ENCODE results near the gene ST6GALNAC2.

Gene ST6GALNAC2

DNA sequence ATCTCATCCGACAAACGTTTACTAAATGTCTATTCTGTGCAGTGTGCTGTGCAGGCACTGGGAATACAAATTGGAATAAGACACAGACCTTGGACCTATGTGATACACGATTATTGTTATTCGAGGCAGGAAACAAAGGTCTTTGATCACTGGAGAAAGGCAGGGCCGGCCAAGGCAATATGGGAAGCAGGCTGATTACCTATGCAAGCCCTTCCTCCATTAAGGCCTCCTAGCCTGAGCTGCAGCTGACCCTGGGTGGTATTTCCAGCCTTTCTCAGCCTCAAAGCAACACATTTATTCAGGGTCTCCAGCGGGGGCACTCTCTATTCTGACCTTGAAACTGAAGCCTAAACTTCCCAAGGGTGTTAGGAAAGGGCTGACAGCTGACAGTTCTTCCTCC, 44.5 kb upstream of the ST6GALNAC2 start:
- H3K9ac ChIP-seq: no peak overlapping the region
- H2AFZ ChIP-seq (ENCODE audit: low read depth): no peak overlapping the region
- no peak overlapping the region for H3K4me2 ChIP-seq
- TF ChIP-seq, protein P1, sequence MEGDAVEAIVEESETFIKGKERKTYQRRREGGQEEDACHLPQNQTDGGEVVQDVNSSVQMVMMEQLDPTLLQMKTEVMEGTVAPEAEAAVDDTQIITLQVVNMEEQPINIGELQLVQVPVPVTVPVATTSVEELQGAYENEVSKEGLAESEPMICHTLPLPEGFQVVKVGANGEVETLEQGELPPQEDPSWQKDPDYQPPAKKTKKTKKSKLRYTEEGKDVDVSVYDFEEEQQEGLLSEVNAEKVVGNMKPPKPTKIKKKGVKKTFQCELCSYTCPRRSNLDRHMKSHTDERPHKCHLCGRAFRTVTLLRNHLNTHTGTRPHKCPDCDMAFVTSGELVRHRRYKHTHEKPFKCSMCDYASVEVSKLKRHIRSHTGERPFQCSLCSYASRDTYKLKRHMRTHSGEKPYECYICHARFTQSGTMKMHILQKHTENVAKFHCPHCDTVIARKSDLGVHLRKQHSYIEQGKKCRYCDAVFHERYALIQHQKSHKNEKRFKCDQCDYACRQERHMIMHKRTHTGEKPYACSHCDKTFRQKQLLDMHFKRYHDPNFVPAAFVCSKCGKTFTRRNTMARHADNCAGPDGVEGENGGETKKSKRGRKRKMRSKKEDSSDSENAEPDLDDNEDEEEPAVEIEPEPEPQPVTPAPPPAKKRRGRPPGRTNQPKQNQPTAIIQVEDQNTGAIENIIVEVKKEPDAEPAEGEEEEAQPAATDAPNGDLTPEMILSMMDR (conservative IDR thresholded peaks at IDR 0.05; ENCODE audit: low read depth, low read length): no peak
- H4K20me1 ChIP-seq (ENCODE audit: insufficient read depth): no peaks in the 10 kb centered on the region
- H3K27ac ChIP-seq: no peak overlapping the region
- H3K4me3 ChIP-seq (IDR thresholded peaks at IDR 0.05; ENCODE audit: insufficient read depth, low read depth, low read length): no peak overlapping the region
- H3K27me3 ChIP-seq (ENCODE audit: insufficient read depth, low read depth): peaks cover 20% of the 10 kb centered on the region
- H3K79me2 ChIP-seq (ENCODE audit: insufficient read depth, low read depth): no peaks in the 10 kb centered on the region
- H3K4me1 ChIP-seq (ENCODE audit: low read depth, poor library complexity, severe bottlenecking): no peaks in the 10 kb centered on the region
- no peaks in the 10 kb centered on the region for H3K36me3 ChIP-seq (ENCODE audit: insufficient read depth)

DNA sequence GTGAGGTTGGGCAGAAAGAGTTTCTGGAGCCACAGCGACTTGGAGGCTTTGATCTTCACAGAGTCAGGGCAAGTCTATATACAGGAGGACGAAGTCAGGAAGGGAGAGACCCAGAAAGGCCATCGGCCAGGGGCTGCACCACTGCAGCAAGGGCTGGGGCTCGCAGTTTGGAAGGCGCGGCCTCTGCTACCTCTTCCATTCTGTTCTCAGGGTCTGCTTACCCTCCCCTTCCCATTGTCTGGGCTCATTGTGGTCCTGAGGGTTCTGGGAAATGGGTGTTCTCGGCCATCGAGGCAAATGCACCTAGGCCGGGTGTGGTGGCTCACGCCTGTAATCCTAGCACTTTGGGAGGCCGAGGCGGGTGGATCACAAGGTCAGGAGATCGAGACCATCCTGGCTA, 41.9 kb upstream of the ST6GALNAC2 start:
- H3K9ac ChIP-seq: no peak overlapping the region
- no peaks in the 10 kb centered on the region for H3K4me1 ChIP-seq (ENCODE audit: low read depth, poor library complexity, severe bottlenecking)
- H3K27me3 ChIP-seq (ENCODE audit: insufficient read depth, low read depth): peaks cover 26% of the 10 kb centered on the region
- H3K36me3 ChIP-seq (ENCODE audit: insufficient read depth): no peaks in the 10 kb centered on the region
- no peak overlapping the region for H3K4me3 ChIP-seq (IDR thresholded peaks at IDR 0.05; ENCODE audit: insufficient read depth, low read depth, low read length)
- H4K20me1 ChIP-seq (ENCODE audit: insufficient read depth): no peaks in the 10 kb centered on the region; the same call in 1 of the 2 replicates
- no peaks in the 10 kb centered on the region for H3K79me2 ChIP-seq (ENCODE audit: insufficient read depth, low read depth)
- H2AFZ ChIP-seq (ENCODE audit: low read depth): no peak overlapping the region
- H3K4me2 ChIP-seq: no peak overlapping the region
- TF ChIP-seq, protein P1 (conservative IDR thresholded peaks at IDR 0.05; ENCODE audit: low read depth, low read length): no peak
- H3K27ac ChIP-seq: no peak overlapping the region

DNA sequence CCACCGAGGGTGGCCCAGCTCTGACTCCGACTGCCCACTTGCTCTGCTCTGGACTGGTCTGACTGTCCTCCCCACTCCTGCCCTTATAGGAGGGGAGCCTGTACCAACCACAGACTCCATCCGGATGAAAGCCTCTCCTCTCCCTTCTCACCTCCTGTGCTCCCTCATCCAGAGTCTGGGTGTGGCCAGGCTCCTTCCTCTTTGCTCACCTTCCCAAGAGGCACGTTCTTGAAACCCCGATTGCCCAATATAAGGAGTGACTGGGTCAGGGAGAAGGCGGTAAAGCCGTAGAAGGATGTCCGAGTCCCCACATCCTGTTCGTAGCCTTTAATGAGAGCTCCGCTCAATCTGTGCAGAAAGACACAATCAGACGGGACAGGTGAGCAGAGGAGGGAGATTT, 40.8 kb upstream of the ST6GALNAC2 start:
- H4K20me1 ChIP-seq (ENCODE audit: insufficient read depth): no peaks in the 10 kb centered on the region; the same call in 1 of the 2 replicates
- no peaks in the 10 kb centered on the region for H3K4me1 ChIP-seq (ENCODE audit: low read depth, poor library complexity, severe bottlenecking)
- H3K36me3 ChIP-seq (ENCODE audit: insufficient read depth): no peaks in the 10 kb centered on the region
- H2AFZ ChIP-seq (ENCODE audit: low read depth): no peak overlapping the region
- no peaks in the 10 kb centered on the region for H3K79me2 ChIP-seq (ENCODE audit: insufficient read depth, low read depth)
- no peak overlapping the region for H3K9ac ChIP-seq
- H3K4me3 ChIP-seq (IDR thresholded peaks at IDR 0.05; ENCODE audit: insufficient read depth, low read depth, low read length): no peak overlapping the region
- peaks cover 26% of the 10 kb centered on the region for H3K27me3 ChIP-seq (ENCODE audit: insufficient read depth, low read depth)
- H3K4me2 ChIP-seq: no peak overlapping the region
- TF ChIP-seq, protein P1 (conservative IDR thresholded peaks at IDR 0.05; ENCODE audit: low read depth, low read length): no peak
- no peak overlapping the region for H3K27ac ChIP-seq

DNA sequence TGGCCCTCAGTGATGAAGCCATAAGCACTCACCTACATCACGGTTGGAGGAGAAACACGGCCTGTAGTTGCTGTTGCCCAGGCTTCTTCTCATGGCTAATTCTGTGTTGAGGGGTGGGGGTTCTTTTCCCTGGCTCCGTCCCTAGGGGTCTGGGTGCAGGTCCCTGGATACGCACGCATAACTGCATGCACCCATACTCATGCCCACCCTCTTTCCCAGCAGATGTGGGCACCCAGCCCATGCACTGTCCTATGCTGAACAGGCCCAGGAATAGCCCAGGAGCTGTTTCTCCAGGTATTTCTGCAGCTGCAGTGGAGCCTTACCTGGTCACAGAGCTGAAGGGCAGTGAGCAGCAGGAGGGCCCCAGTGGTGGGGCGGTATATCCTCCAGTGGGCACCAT, 39.8 kb upstream of the ST6GALNAC2 start:
- TF ChIP-seq, protein P1 (conservative IDR thresholded peaks at IDR 0.05; ENCODE audit: low read depth, low read length): no peak
- H3K4me1 ChIP-seq (ENCODE audit: low read depth, poor library complexity, severe bottlenecking): no peaks in the 10 kb centered on the region
- no peaks in the 10 kb centered on the region; the same call in 1 of the 2 replicates for H4K20me1 ChIP-seq (ENCODE audit: insufficient read depth)
- no peak overlapping the region for H2AFZ ChIP-seq (ENCODE audit: low read depth)
- H3K4me2 ChIP-seq: no peak overlapping the region
- no peak overlapping the region for H3K27ac ChIP-seq
- no peaks in the 10 kb centered on the region for H3K79me2 ChIP-seq (ENCODE audit: insufficient read depth, low read depth)
- no peak overlapping the region for H3K9ac ChIP-seq
- peaks cover 26% of the 10 kb centered on the region for H3K27me3 ChIP-seq (ENCODE audit: insufficient read depth, low read depth)
- no peaks in the 10 kb centered on the region for H3K36me3 ChIP-seq (ENCODE audit: insufficient read depth)
- H3K4me3 ChIP-seq (IDR thresholded peaks at IDR 0.05; ENCODE audit: insufficient read depth, low read depth, low read length): no peak overlapping the region
